Mucosa of stomach (tissue), 1 donor: Measurements from ENCODE around the gene PDE4B.
"Not testable (repeated sequence)": the region's sequence is repeated elsewhere in the genome, so short reads cannot be mapped to it uniquely, and the experiment has no call there.

ENCODE experiments used
- H3K27me3 ChIP-seq: one replicate; pipeline ENCODE4 v1.7.0; 2013; ENCODE audit warnings: mild to moderate bottlenecking, low read length; ENCODE audit not compliant: control insufficient read depth, insufficient read depth
- H3K36me3 ChIP-seq: one replicate; pipeline ENCODE4 v1.7.0; 2013; ENCODE audit warnings: low read length; ENCODE audit not compliant: control insufficient read depth, insufficient read depth
- H3K4me1 ChIP-seq: one replicate; pipeline ENCODE4 v1.7.0; 2013; ENCODE audit warnings: mild to moderate bottlenecking, low read length; ENCODE audit not compliant: control insufficient read depth, insufficient read depth
- H3K4me3 ChIP-seq: one replicate; pipeline ENCODE4 v1.7.0; 2013; ENCODE audit warnings: low read length
- H3K9ac ChIP-seq: one replicate; pipeline ENCODE4 v1.7.0; 2013; ENCODE audit warnings: mild to moderate bottlenecking, low read length, moderate library complexity
- H3K9me3 ChIP-seq: one replicate; pipeline ENCODE4 v1.7.0; 2013; ENCODE audit warnings: mild to moderate bottlenecking, low read length, moderate library complexity; ENCODE audit not compliant: control insufficient read depth
- donor health status: Pancreatic carcinoma.

The PDE4B gene

DNA sequence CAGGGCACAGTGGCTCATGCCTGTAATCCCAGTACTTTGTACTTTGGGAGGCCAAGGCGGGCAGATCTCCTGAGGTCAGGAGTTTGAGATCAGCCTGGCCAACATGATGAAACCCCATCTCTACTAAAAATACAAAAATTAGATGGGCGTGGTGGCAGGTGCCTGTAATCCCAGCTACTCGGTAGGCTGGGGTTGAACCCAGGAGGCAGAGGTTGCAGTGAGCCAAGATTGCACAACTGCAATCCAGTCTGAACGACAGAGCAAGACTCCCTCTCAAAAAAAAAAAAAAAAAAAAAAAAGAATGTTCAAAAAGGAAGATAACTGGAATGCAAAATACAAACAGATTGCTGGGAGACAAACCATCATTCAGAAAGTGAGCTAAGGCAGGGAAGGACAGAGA, 343.7 kb downstream of the PDE4B start:
- H3K9me3 ChIP-seq, H3K27me3 ChIP-seq, H3K9ac ChIP-seq, H3K4me3 ChIP-seq, H3K4me1 ChIP-seq, H3K36me3 ChIP-seq: not testable (repeated sequence)

DNA sequence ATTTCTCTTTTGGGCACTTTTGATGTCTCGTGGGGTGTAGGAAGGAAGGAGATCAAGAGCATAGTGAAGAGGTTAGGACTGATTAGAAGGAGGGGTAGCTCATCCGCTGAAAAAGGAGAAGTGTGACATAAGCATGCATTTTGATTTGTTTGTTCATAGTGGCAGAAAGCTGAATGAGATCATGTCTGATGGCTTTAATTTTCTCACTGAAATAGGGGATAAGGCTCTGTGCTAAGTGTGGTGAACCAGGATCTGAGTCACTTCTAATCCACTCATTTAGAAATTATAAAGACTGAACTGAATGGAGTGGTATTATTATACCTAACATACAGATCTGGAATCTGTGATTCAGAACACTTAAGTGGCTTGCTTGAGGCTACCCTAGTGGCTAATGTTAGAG, 344.5 kb downstream of the PDE4B start:
- H3K9ac ChIP-seq: no peak overlapping the region
- H3K4me3 ChIP-seq: no peak overlapping the region
- H3K4me1 ChIP-seq: no peaks in the 10 kb centered on the region
- H3K9me3 ChIP-seq: no peaks in the 10 kb centered on the region
- H3K27me3 ChIP-seq: no peaks in the 10 kb centered on the region
- H3K36me3 ChIP-seq: no peaks in the 10 kb centered on the region

DNA sequence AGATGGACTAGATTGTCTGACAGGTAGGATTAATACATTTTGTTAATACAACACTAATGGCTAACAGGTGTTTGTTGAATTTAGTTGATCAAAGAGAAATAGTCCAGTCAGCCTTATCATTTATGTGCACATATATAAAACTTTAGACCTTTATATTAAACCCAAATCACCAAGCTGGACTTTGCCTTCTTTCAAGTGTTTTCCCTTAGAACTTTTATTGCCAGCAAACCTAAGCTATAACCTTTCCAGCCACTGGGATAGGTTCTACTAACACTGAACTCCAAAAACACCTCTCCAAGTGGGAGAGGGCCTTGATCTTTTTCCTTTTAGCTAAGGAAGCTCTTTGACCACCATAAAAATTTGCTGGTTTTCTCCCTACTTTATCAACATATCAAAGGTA, 345.9 kb downstream of the PDE4B start:
- Histone ChIP-seq H3K9me3 (no peaks in the 10 kb centered on the region), H3K36me3 (no peaks in the 10 kb centered on the region), H3K9ac (no peak overlapping the region), H3K4me1 (no peaks in the 10 kb centered on the region), H3K4me3 (no peak overlapping the region), H3K27me3 (no peaks in the 10 kb centered on the region)

DNA sequence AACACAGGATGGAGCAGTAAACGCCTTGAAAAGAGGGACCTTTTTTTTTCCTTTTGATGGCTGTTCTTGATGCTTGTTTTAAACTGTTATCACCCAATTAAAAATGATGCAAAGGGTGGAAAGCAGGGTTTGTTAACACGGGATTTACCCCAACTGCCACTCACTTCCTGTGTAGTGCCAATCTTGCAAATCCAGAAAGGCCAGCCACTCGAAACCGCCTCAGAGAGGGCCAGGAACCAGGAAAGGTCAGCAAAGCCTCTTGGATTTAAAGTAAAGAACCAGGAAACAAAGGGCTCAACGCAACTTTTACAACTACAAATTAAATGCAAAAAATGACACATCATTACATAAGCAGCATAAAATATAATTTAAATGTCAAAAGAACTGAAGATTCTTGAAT, 347.4 kb downstream of the PDE4B start:
- Histone ChIP-seq H3K36me3 (no peaks in the 10 kb centered on the region), H3K4me3 (no peak overlapping the region), H3K4me1 (no peaks in the 10 kb centered on the region), H3K9ac (no peak overlapping the region), H3K9me3 (no peaks in the 10 kb centered on the region), H3K27me3 (no peaks in the 10 kb centered on the region)

DNA sequence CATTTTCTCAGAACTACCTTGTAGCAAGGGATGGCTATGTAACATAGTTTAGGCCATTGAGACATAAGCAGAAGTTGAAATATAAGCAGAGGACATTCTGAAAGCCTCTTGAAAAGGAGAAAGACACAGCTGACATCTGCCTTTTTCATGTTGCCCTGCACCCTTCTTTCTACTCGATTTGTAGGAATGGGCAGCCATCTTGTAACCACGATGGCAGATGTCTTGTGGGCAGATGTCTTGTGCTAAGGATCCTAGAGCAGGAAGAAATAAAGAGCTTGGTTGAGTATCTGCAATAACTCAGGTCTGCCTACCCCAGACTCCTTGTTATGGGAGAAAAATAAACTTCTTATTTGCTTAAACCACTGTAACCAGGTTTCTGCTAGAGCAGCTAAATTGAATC, 351.0 kb downstream of the PDE4B start:
- H3K36me3 ChIP-seq: no peaks in the 10 kb centered on the region
- no peak overlapping the region for H3K9ac ChIP-seq
- H3K4me1 ChIP-seq: no peaks in the 10 kb centered on the region
- H3K9me3 ChIP-seq: no peaks in the 10 kb centered on the region
- no peaks in the 10 kb centered on the region for H3K27me3 ChIP-seq
- no peak overlapping the region for H3K4me3 ChIP-seq

DNA sequence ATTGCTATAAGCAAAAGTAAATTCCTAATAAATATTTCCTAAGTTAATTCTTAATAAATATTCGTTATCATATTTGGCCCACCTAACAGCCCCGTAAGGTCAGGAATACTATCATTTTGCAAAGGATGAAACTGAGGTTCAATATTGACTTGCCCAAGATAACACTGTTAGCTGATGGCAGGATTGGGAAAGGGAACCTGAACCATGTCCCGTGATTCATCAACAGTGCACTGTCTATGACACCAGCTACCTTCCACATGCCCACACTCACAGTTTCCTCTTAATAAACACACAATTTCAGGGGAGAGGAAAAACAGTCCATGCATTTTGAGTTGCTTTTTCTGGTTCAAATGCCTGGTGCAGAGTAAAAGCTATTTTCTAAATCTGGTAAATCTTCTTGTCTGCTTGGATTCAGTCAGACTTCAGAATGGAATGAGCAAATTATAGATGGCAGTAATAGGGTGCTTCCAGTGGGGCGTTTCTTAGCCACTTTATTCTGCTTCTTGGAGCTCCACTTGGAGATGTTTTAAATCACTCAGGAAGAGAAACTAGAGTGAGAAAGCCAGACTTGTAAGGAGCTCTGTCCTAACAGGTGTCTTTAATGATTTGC, 354.6 kb downstream of the PDE4B start:
- Histone ChIP-seq H3K4me1 (no peaks in the 10 kb centered on the region), H3K36me3 (no peaks in the 10 kb centered on the region), H3K4me3 (no peak overlapping the region), H3K9ac (no peak overlapping the region), H3K27me3 (no peaks in the 10 kb centered on the region), H3K9me3 (no peaks in the 10 kb centered on the region)

DNA sequence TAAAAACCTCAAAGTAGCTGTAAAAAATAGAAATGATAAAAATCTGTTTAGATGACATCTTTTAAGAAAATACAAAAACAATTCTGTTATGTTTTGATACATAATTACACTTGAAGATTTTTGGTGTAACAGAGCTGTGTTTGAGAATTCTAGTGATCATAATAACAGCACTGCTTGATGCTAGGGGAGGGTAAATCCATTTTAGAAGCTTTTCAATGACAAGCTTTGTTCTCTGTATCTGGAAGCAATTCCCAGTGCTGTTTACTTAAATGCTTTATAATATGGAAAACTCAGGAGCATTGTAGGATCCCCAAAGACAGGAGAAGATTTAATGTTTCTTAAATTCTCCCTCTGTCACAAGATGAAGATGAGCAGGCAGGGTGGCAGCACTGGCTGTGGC, 359.3 kb downstream of the PDE4B start:
- no peak overlapping the region for H3K4me3 ChIP-seq
- no peaks in the 10 kb centered on the region for H3K27me3 ChIP-seq
- H3K9ac ChIP-seq: no peak overlapping the region
- H3K36me3 ChIP-seq: no peaks in the 10 kb centered on the region
- no peaks in the 10 kb centered on the region for H3K4me1 ChIP-seq
- H3K9me3 ChIP-seq: no peaks in the 10 kb centered on the region

DNA sequence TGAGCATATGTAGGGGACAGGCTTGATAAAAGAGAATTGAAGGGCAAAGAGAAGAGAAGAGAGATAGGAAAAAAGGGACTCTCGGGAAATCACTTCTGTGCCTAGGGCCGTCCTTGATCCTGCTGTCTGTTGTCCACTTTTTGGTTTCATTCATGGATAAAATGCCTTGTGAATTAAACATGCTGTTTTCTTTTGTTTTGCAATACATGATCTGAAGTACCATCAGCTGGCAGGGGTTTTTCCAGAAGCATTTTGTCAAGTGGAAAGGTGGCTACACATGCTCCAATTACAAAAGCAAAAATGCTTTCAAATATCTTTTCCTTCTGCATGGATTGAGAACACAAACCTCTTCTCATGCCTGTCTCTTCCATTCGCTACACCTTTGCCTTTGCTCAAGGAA, 361.7 kb downstream of the PDE4B start:
- Histone ChIP-seq H3K27me3 (no peaks in the 10 kb centered on the region), H3K4me1 (no peaks in the 10 kb centered on the region), H3K36me3 (no peaks in the 10 kb centered on the region), H3K9me3 (no peaks in the 10 kb centered on the region), H3K4me3 (no peak overlapping the region), H3K9ac (no peak overlapping the region)

DNA sequence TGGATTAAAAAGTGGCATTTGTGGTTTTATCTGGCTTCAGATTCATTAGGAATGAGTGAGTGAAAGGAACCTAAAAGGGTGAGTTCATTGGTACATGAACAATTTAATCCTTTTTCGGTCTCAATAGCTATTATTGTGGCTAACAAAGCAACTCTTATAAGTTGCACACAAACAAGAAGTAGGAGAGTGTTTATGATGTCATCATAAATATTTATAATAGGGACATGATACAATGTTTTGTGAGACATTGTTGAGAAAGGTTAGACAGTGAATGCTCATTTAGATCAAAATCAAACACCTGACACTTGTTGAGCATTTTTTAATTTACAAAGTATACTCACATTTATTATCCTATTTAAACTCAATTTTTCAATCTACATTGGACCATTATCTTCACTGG, 363.4 kb downstream of the PDE4B start:
- Histone ChIP-seq H3K9ac (no peak overlapping the region), H3K9me3 (no peaks in the 10 kb centered on the region), H3K36me3 (no peaks in the 10 kb centered on the region), H3K4me3 (no peak overlapping the region), H3K27me3 (no peaks in the 10 kb centered on the region), H3K4me1 (no peaks in the 10 kb centered on the region)

DNA sequence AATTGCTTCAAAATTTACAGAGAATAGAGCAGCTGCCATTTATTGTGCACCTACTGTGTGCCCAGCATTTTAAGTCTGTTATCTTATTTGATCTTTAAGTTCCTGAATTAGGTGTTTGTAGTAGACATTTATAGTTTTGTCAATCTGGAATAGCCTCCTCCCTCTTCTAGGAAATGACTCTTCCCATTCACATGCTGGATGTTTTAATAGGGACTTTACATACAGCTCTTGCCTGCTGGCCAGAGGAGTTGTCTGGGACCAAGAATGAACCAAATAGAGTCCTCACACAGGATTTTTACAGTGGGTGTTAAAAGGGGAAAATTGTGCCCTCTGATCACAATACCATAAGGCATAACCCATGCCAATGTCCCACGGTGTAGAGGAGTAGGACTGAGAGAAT, 367.1 kb downstream of the PDE4B start:
- no peaks in the 10 kb centered on the region for H3K27me3 ChIP-seq

DNA sequence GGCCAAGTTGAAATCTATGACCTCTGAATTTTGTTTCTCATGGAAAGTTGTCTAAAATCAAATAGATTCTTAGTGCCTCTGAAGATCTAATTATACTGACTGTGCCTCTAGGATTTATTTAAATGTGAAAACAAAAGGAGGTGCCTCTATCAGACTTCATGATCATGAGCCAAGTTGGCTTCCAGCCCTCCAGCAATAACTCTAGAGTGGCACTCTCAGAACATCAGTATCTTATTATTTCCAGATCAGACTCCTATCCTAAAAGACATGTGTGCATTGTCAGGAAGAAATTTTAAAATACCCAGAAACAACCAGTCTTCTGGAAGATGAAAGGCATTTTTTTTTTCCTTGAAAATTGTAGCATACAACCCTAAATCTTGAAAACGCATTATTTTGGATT, 368.0 kb downstream of the PDE4B start:
- no peak overlapping the region for H3K4me3 ChIP-seq
- H3K9me3 ChIP-seq: no peaks in the 10 kb centered on the region
- no peak overlapping the region for H3K9ac ChIP-seq
- H3K27me3 ChIP-seq: no peaks in the 10 kb centered on the region
- no peaks in the 10 kb centered on the region for H3K4me1 ChIP-seq
- no peaks in the 10 kb centered on the region for H3K36me3 ChIP-seq

More for the DNA sequence above, 367.1 kb downstream of the PDE4B start:
- Histone ChIP-seq H3K9me3 (no peaks in the 10 kb centered on the region), H3K4me3 (no peak overlapping the region), H3K36me3 (no peaks in the 10 kb centered on the region), H3K4me1 (no peaks in the 10 kb centered on the region), H3K9ac (no peak overlapping the region)

DNA sequence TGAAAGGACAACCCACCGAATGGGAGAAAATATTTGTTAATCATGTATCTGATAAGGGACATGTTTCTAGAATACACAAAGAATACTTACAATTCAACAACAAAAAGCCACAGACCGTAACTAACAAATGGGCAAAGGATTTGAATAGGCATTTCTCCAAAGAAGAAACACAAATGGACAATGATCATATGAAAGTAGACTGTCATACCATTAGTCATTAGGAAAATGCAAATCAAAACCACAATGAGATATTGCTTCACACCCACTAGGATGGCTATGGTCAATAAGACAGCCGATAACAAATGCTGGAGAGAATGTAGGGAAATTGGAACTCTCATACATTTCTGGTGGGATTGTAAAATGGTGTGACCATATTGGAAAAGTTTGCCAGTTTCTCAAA, 374.1 kb downstream of the PDE4B start:
- no peaks in the 10 kb centered on the region for H3K36me3 ChIP-seq
- H3K4me1 ChIP-seq: no peaks in the 10 kb centered on the region
- no peak overlapping the region for H3K9ac ChIP-seq
- H3K27me3 ChIP-seq: no peaks in the 10 kb centered on the region
- no peak overlapping the region for H3K4me3 ChIP-seq
- H3K9me3 ChIP-seq: no peaks in the 10 kb centered on the region

DNA sequence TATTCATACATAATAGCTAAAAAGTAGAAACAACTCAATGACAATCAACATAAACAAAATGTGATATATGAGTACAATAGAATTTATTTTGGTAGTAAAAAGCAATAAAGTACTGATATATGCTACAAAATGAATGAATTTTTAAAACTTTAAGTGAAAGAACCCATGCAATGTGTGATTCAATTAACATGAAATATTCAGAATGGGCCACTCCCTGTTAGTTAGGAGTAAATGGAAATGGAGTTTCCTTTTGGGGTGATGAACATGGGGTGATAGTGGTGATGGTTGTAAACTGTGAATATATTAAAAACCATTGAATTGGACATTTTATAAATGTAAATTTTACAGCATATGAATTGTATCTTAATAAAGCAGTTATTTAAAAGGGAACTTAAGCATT, 374.6 kb downstream of the PDE4B start:
- Histone ChIP-seq H3K36me3 (no peaks in the 10 kb centered on the region), H3K4me1 (no peaks in the 10 kb centered on the region), H3K9me3 (no peaks in the 10 kb centered on the region), H3K27me3 (no peaks in the 10 kb centered on the region), H3K4me3 (no peak overlapping the region), H3K9ac (no peak overlapping the region)
